Measurements from ENCODE around the gene FAM229A. TPM values are rescaled to one million over a fixed set of nuclear protein-coding genes. Genes with fewer than 3 reads are reported as not detected.

FAM229A gene
- total and polyA plus RNA-seq, 9 of the 15 experiments (the other 6 are each of a cell fraction or from before 2014, with no cell fraction given): 0.04 to 21.6 (median 7.4) TPM

Other genes starting within 250 kb of the FAM229A start
Only the 7 nearest of the 14 such genes appear.
- not detected in 2 replicates for gene FAM167B, start 115.3 kb downstream of the FAM229A start, total RNA-seq (2014; rRNA removed)
- gene FAM167B, start 115.3 kb downstream of the FAM229A start, total RNA-seq (2014; rRNA removed; fragmentation: Illumina TruSeq; extraction: Trizol): not detected in 2 replicates
- not detected in 2 replicates for gene FAM167B, start 115.3 kb downstream of the FAM229A start, total RNA-seq (2015; rRNA removed; fragmentation: Illumina TruSeq; extraction: Trizol)
- not detected in 2 replicates for gene FAM167B, start 115.3 kb downstream of the FAM229A start, total RNA-seq (2021)
- not detected in 2 replicates for gene FAM167B, start 115.3 kb downstream of the FAM229A start, polyA plus RNA-seq (2011; rRNA removed)
- not detected in 2 replicates for gene FAM167B, start 115.3 kb downstream of the FAM229A start, polyA plus RNA-seq (2014; fragmentation: Illumina TruSeq; extraction: Trizol)
- not detected for gene FAM167B, start 115.3 kb downstream of the FAM229A start, polyA plus RNA-seq (2014; fragmentation: Nextera tagmentation; extraction: Ambion mirVana)
- gene FAM167B, start 115.3 kb downstream of the FAM229A start, polyA plus RNA-seq (2014; rRNA removed): not detected in 2 replicates
- gene LCK, start 111.2 kb downstream of the FAM229A start, total RNA-seq (2014; rRNA removed): 0.08 TPM in 1 of 2 replicates, not detected in the other
- 0.13 TPM in 1 of 2 replicates, not detected in the other for gene LCK, start 111.2 kb downstream of the FAM229A start, total RNA-seq (2014; rRNA removed; fragmentation: Illumina TruSeq; extraction: Trizol)
- gene LCK, start 111.2 kb downstream of the FAM229A start, total RNA-seq (2015; rRNA removed; fragmentation: Illumina TruSeq; extraction: Trizol): not detected in 2 replicates
- gene LCK, start 111.2 kb downstream of the FAM229A start, total RNA-seq (2021): 0.38 and 0.47 TPM in 2 replicates
- gene LCK, start 111.2 kb downstream of the FAM229A start, polyA plus RNA-seq (2011; rRNA removed): not detected in 2 replicates
- gene LCK, start 111.2 kb downstream of the FAM229A start, polyA plus RNA-seq (2014; fragmentation: Illumina TruSeq; extraction: Trizol): 0.04 TPM in 1 of 2 replicates, not detected in the other
- gene LCK, start 111.2 kb downstream of the FAM229A start, polyA plus RNA-seq (2014; fragmentation: Nextera tagmentation; extraction: Ambion mirVana): not detected
- gene LCK, start 111.2 kb downstream of the FAM229A start, polyA plus RNA-seq (2014; rRNA removed): 0.13 TPM in 1 of 2 replicates, not detected in the other
- gene HDAC1, start 70.4 kb downstream of the FAM229A start, total RNA-seq (2014; rRNA removed): 169 and 182 TPM in 2 replicates
- gene HDAC1, start 70.4 kb downstream of the FAM229A start, total RNA-seq (2014; rRNA removed; fragmentation: Illumina TruSeq; extraction: Trizol): 193 and 197 TPM in 2 replicates
- gene HDAC1, start 70.4 kb downstream of the FAM229A start, total RNA-seq (2015; rRNA removed; fragmentation: Illumina TruSeq; extraction: Trizol): 169 and 180 TPM in 2 replicates
- gene HDAC1, start 70.4 kb downstream of the FAM229A start, total RNA-seq (2021): 182 and 185 TPM in 2 replicates
- 384 and 397 TPM in 2 replicates for gene HDAC1, start 70.4 kb downstream of the FAM229A start, polyA plus RNA-seq (2011; rRNA removed)
- 213 and 224 TPM in 2 replicates for gene HDAC1, start 70.4 kb downstream of the FAM229A start, polyA plus RNA-seq (2014; fragmentation: Illumina TruSeq; extraction: Trizol)
- 100 to 1,000 TPM; 183 to 205 TPM for gene HDAC1, start 70.4 kb downstream of the FAM229A start, polyA plus RNA-seq (2014; fragmentation: Nextera tagmentation; extraction: Ambion mirVana)
- 210 and 239 TPM in 2 replicates for gene HDAC1, start 70.4 kb downstream of the FAM229A start, polyA plus RNA-seq (2014; rRNA removed)
- 155 and 188 TPM in 2 replicates for gene MARCKSL1, start 26.3 kb downstream of the FAM229A start, total RNA-seq (2014; rRNA removed)
- 85.0 and 89.5 TPM in 2 replicates for gene MARCKSL1, start 26.3 kb downstream of the FAM229A start, total RNA-seq (2014; rRNA removed; fragmentation: Illumina TruSeq; extraction: Trizol)
- gene MARCKSL1, start 26.3 kb downstream of the FAM229A start, total RNA-seq (2015; rRNA removed; fragmentation: Illumina TruSeq; extraction: Trizol): 99.5 and 102 TPM in 2 replicates
- 236 and 247 TPM in 2 replicates for gene MARCKSL1, start 26.3 kb downstream of the FAM229A start, total RNA-seq (2021)
- gene MARCKSL1, start 26.3 kb downstream of the FAM229A start, polyA plus RNA-seq (2011; rRNA removed): 202 and 216 TPM in 2 replicates
- gene MARCKSL1, start 26.3 kb downstream of the FAM229A start, polyA plus RNA-seq (2014; fragmentation: Illumina TruSeq; extraction: Trizol): 325 and 361 TPM in 2 replicates
- 10 to 100 TPM; 14.7 to 14.8 TPM for gene MARCKSL1, start 26.3 kb downstream of the FAM229A start, polyA plus RNA-seq (2014; fragmentation: Nextera tagmentation; extraction: Ambion mirVana)
- gene MARCKSL1, start 26.3 kb downstream of the FAM229A start, polyA plus RNA-seq (2014; rRNA removed): 256 and 262 TPM in 2 replicates
- 0.27 and 1.8 TPM in 2 replicates for gene TSSK3, start 54 bp upstream of the FAM229A start, total RNA-seq (2014; rRNA removed)
- 1.9 and 2.5 TPM in 2 replicates for gene TSSK3, start 54 bp upstream of the FAM229A start, total RNA-seq (2014; rRNA removed; fragmentation: Illumina TruSeq; extraction: Trizol)
- 2.8 and 4.3 TPM in 2 replicates for gene TSSK3, start 54 bp upstream of the FAM229A start, total RNA-seq (2015; rRNA removed; fragmentation: Illumina TruSeq; extraction: Trizol)
- 2.3 and 3.3 TPM in 2 replicates for gene TSSK3, start 54 bp upstream of the FAM229A start, total RNA-seq (2021)
- 2.8 and 3.6 TPM in 2 replicates for gene TSSK3, start 54 bp upstream of the FAM229A start, polyA plus RNA-seq (2011; rRNA removed)
- 1.6 and 3.2 TPM in 2 replicates for gene TSSK3, start 54 bp upstream of the FAM229A start, polyA plus RNA-seq (2014; fragmentation: Illumina TruSeq; extraction: Trizol)
- under 1 TPM; 0.66 to 0.82 TPM for gene TSSK3, start 54 bp upstream of the FAM229A start, polyA plus RNA-seq (2014; fragmentation: Nextera tagmentation; extraction: Ambion mirVana)
- gene TSSK3, start 54 bp upstream of the FAM229A start, polyA plus RNA-seq (2014; rRNA removed): 1.9 and 2.2 TPM in 2 replicates
- 73.1 and 81.0 TPM in 2 replicates for gene BSDC1, start 32.0 kb upstream of the FAM229A start, total RNA-seq (2014; rRNA removed)
- gene BSDC1, start 32.0 kb upstream of the FAM229A start, total RNA-seq (2014; rRNA removed; fragmentation: Illumina TruSeq; extraction: Trizol): 60.4 and 68.5 TPM in 2 replicates
- 44.0 and 45.1 TPM in 2 replicates for gene BSDC1, start 32.0 kb upstream of the FAM229A start, total RNA-seq (2015; rRNA removed; fragmentation: Illumina TruSeq; extraction: Trizol)
- gene BSDC1, start 32.0 kb upstream of the FAM229A start, total RNA-seq (2021): 73.6 and 84.8 TPM in 2 replicates
- 91.6 and 125 TPM in 2 replicates for gene BSDC1, start 32.0 kb upstream of the FAM229A start, polyA plus RNA-seq (2011; rRNA removed)
- 92.9 and 96.8 TPM in 2 replicates for gene BSDC1, start 32.0 kb upstream of the FAM229A start, polyA plus RNA-seq (2014; fragmentation: Illumina TruSeq; extraction: Trizol)
- 10 to 100 TPM; 10.2 to 14.7 TPM for gene BSDC1, start 32.0 kb upstream of the FAM229A start, polyA plus RNA-seq (2014; fragmentation: Nextera tagmentation; extraction: Ambion mirVana)
- 94.7 and 100 TPM in 2 replicates for gene BSDC1, start 32.0 kb upstream of the FAM229A start, polyA plus RNA-seq (2014; rRNA removed)
- gene ZBTB8B, start 102.6 kb upstream of the FAM229A start, total RNA-seq (2014; rRNA removed): under 0.01 TPM in 1 of 2 replicates, not detected in the other
- gene ZBTB8B, start 102.6 kb upstream of the FAM229A start, total RNA-seq (2014; rRNA removed; fragmentation: Illumina TruSeq; extraction: Trizol): not detected in 2 replicates
- not detected in 2 replicates for gene ZBTB8B, start 102.6 kb upstream of the FAM229A start, total RNA-seq (2015; rRNA removed; fragmentation: Illumina TruSeq; extraction: Trizol)
- gene ZBTB8B, start 102.6 kb upstream of the FAM229A start, total RNA-seq (2021): not detected in 2 replicates
- gene ZBTB8B, start 102.6 kb upstream of the FAM229A start, polyA plus RNA-seq (2011; rRNA removed): not detected in 2 replicates
- gene ZBTB8B, start 102.6 kb upstream of the FAM229A start, polyA plus RNA-seq (2014; fragmentation: Illumina TruSeq; extraction: Trizol): not detected in 2 replicates
- gene ZBTB8B, start 102.6 kb upstream of the FAM229A start, polyA plus RNA-seq (2014; fragmentation: Nextera tagmentation; extraction: Ambion mirVana): not detected
- gene ZBTB8B, start 102.6 kb upstream of the FAM229A start, polyA plus RNA-seq (2014; rRNA removed): not detected in 2 replicates

Data from K562 (cell line).